ENCODE results near the gene ABCC3.

DNA sequence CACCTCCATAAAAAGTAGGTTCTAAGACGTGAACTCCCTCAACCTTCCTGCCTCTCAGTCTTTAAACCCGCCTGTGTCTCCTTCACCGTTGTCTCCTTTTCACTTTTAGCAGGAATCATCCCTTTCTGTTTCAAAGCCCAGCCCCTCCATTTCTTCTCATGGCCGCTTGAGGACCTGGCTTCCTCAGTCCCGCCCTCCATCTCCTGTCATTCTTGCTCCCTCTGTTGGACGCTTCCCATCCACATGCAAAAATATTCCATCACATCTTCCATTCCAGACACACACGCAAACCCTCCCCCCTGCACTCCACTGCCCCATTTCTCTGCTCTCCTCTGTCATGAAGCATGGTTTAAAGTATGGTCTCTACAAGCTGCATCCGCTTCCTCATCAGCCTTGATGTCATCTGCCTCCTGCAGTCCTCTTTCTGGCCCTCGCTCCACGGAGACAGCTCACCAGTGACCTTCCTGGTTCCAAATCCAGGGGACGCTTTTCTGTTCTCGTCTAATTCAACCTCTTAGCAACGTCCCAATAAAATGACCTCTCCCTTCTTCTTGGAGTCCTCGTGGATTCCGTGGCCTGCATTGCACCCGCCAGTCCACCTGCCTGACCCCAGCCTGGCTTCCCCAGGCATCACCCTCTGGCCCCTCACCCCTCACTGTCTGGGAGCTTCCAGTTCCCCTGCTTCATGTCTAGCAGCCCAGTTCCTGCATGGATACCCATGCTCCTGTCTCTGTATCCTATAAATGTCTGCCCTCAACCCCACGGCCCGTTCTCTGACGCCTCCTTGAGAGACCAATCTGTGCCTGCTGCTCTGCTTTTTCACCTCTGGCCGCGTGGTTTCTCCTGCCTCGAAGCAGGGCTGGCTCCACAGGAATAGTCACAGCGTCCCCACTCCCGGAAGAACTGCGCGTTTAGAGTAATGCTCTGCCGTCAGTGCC is 46.9 kb downstream of the ABCC3 start:
- no peak for TF ChIP-seq POLR2A (IDR thresholded peaks at IDR 0.05)
- TF ChIP-seq, protein P1, sequence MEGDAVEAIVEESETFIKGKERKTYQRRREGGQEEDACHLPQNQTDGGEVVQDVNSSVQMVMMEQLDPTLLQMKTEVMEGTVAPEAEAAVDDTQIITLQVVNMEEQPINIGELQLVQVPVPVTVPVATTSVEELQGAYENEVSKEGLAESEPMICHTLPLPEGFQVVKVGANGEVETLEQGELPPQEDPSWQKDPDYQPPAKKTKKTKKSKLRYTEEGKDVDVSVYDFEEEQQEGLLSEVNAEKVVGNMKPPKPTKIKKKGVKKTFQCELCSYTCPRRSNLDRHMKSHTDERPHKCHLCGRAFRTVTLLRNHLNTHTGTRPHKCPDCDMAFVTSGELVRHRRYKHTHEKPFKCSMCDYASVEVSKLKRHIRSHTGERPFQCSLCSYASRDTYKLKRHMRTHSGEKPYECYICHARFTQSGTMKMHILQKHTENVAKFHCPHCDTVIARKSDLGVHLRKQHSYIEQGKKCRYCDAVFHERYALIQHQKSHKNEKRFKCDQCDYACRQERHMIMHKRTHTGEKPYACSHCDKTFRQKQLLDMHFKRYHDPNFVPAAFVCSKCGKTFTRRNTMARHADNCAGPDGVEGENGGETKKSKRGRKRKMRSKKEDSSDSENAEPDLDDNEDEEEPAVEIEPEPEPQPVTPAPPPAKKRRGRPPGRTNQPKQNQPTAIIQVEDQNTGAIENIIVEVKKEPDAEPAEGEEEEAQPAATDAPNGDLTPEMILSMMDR (IDR thresholded peaks at IDR 0.05), result peak in 4 of 6 experiments; percentile 21 to 71 (median 62)

All from Peyer's patch (tissue), 4 donors.